GM20431 (cell line): ENCODE measurements around the gene APP.

Experiments
- in situ Hi-C: fragments of 300-500 bp; cut with MseI, MboI; formaldehyde crosslinking; loops from one replicate; pipeline ENCODE4 v1.15.0; 2020; ENCODE audit warnings: low sequenced_read_pairs; ENCODE audit not compliant: unreplicated experiment

Gene APP

GRCh38 chr21:25896501-25897056 lies 274.0 kb downstream of the APP start:
- in situ Hi-C loops: loop anchor here (25.0 kb wide), 1 partner anchor 266 kb away; the partner anchor contains the start of gene APP

DNA sequence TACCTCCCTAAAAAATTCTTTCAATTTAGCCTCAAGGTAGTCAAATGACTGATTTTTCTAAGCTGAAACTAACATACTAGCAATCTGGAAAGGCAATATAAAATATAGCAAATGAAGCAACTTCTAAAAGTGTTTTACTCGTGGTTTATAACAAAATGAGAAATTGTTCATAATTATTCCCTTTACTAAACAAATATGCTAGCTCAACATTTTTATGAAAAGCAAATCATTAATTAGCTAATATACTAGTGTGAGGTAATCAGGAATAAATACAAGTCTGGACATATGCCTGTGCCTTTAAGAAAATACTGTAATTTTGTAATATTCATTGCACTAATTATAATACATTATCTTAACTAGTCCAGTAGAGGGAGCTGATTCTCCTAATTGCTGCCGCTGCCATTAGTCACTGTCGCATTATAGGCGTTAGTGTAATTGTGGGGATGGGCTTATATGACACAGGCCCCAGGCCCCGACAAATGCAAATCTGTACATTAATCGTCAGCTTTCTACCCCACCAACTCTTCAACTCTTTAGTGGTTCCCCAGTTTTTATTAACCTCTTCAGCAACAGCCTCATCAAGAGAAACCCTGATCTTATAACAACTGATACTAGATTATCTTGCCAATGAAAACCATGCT lies 274.9 kb downstream of the APP start:
- in situ Hi-C loops: loop anchor here (25.0 kb wide), 1 partner anchor 267 kb away; the partner anchor contains the start of gene APP

DNA sequence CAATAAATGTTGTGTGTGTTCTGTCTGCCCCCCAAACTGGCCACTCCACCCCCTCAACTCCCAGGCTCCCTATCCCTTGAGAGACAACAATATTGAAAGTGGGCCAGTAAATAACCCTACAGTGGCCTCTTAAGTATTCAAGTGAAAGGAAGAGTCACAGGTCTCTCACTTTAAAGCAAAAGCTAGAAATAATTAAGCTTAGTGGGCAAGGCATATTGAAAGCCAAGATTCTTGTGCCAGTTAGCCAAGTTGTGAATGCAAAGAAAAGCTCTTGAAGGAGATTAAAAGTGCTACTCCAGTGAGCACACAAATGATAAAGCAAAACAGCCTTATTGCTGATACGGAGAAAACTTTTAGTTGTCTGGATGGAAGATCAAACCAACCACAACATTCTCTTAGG lies 277.4 kb downstream of the APP start:
- in situ Hi-C loops: loop anchor here (25.0 kb wide), 1 partner anchor 269 kb away; the partner anchor contains the start of gene APP

- in situ Hi-C loops: loop anchor here (25.0 kb wide), 1 partner anchor 271 kb away; the partner anchor contains the start of gene APP
Measured at GRCh38 chr21:25891596-25891995, 279.0 kb downstream of the APP start.

GRCh38 chr21:25890001-25890400 lies 280.6 kb downstream of the APP start:
- in situ Hi-C loops: loop anchor here (25.0 kb wide), 1 partner anchor 272 kb away; the partner anchor contains the start of gene APP

DNA sequence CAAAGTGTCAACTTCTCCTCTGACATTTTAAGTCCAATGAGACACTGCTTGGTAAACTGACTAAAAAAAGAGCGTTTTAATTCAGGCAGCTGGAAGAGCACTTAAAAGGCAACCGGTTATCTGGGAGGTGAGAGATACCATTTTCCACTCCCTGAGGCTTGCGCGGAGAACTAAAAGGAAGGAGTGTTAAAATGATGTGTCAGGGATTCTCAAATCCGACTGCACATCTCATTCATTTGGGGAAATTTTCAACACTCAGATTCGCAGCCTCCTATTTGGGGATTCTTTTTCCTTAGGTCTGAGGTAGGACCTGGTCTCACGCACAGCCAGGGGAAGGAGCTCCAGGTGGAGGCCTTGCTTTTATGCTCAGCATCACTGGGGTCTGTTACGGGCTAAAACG lies 281.9 kb downstream of the APP start:
- in situ Hi-C loops: loop anchor here (25.0 kb wide), 1 partner anchor 274 kb away; the partner anchor contains the start of gene APP

DNA sequence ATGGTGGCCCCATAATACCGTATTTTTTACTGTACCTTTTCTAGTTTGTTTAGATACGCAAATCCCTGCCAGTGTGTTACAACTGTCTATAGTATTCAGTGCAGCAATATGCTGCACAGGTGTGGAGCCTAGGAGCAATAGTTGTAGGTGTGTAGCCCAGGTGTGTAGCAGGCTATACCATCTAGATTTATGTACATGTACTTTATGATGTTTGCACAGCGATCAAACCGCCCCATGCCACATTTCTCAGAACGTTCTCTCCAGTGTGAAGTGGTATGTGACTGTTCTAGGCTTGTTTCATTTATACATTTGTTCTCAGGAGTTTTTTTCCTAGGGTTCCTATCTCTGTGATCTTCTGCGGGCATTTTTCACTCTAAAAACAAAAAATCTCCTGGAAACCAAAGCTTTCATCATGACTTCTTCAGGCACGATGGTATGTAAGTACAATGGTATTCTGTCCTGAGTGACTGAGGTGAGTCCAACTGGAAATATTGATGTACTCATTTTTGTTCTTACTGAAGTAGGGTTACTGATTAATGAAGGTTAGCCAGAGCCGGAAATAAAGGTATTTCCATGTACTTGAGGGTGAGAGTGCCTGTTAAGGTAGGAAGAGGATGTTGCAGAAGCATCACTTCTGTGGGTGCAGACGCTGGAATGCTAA lies 282.8 kb downstream of the APP start:
- in situ Hi-C loops: loop anchor here (25.0 kb wide), 1 partner anchor 275 kb away; the partner anchor contains the start of gene APP

DNA sequence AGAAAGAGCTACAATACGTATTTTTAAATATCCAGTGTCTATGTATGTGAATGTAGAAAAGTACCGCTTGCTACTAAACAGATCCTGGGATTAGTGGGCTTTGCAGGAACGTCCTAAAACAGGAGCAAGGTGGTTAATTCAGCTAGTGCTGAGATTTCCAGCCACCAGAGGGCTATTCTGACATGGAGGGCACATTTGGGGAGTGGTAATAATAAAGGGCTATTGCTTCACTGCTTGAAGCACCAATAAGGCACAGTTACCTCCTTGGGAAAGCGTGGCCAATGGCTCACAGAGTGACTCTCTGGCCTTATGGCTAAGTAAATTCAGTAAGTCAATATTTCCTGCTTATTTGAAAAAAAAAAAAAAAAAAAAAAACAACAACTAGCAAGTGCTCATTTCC lies 283.4 kb downstream of the APP start:
- in situ Hi-C loops: loop anchor here (25.0 kb wide), 1 partner anchor 275 kb away; the partner anchor contains the start of gene APP

GRCh38 chr21:25885880-25886279 lies 284.7 kb downstream of the APP start:
- in situ Hi-C loops: loop anchor here (25.0 kb wide), 1 partner anchor 276 kb away; the partner anchor contains the start of gene APP

DNA sequence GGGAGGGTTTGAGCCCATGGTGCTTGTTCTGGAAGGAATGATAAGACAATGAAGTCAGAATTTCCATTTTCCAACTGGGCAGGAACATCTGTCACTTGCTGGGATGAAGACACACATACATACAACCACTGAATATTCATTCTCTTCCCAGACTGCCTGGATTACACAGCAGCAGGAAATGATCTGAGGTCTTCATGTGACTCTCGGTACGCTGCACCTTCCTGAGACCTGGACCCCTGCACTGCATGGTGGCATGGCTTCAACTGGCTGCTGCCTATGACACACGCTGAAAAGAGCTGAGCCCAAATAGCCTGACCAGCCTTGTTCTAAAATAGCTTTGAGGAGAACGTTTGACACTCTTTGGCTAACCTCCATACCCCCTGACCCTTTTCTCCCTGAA lies 285.2 kb downstream of the APP start:
- in situ Hi-C loops: loop anchor here (25.0 kb wide), 1 partner anchor 277 kb away; the partner anchor contains the start of gene APP

- in situ Hi-C loops: loop anchor here (25.0 kb wide), 1 partner anchor 278 kb away; the partner anchor contains the start of gene APP
Measured at GRCh38 chr21:25884311-25884710, 286.3 kb downstream of the APP start.

GRCh38 chr21:25881524-25882376 lies 288.8 kb downstream of the APP start:
- in situ Hi-C loops: loop anchor here (25.0 kb wide), 1 partner anchor 281 kb away; the partner anchor contains the start of gene APP

GRCh38 chr21:25879203-25879602 lies 291.4 kb downstream of the APP start:
- in situ Hi-C loops: loop anchor here (25.0 kb wide), 1 partner anchor 283 kb away; the partner anchor contains the start of gene APP

GRCh38 chr21:25878344-25878743 lies 292.2 kb downstream of the APP start:
- in situ Hi-C loops: loop anchor here (25.0 kb wide), 1 partner anchor 284 kb away; the partner anchor contains the start of gene APP

DNA sequence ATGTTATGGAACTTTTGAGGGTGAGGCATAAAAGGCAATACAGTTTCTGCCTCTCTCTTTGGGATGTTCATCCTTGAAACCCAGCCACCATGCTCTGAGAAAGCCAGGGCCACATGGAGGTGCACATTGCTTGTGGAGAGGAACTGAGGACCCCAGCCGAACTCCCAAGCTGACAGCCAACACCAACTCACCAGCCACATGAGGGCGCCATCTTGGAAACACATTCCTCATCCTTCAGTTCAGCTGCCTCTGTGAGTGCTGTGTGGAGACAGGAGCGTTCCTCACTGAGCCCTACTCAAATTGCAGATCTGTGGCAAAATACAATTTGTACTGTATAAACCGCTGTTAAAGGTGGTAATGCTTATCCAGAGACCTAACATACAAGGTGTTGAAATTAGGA lies 298.3 kb downstream of the APP start:
- in situ Hi-C loops: no loop called here

DNA sequence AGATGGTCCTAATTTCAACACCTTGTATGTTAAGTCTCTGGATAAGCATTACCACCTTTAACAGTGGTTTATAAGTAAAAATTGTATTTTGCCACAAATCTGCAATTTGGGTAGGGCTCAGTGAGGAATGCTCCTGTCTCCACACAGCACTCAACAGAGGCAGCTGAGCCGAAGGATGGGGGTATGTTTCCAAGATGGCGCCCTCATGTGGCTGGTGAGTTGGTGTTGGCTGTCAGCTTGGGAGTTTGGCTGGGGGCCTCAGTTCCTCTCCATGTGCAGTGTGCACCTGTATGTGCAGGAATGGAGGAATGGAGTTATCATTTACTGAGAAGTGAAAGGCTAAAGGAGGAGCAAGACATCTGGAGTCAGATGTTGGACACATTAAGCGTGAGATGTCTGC lies 299.0 kb downstream of the APP start:
- in situ Hi-C loops: no loop called here

- in situ Hi-C loops: no loop called here
Measured at GRCh38 chr21:25870084-25870483, 300.5 kb downstream of the APP start.

DNA sequence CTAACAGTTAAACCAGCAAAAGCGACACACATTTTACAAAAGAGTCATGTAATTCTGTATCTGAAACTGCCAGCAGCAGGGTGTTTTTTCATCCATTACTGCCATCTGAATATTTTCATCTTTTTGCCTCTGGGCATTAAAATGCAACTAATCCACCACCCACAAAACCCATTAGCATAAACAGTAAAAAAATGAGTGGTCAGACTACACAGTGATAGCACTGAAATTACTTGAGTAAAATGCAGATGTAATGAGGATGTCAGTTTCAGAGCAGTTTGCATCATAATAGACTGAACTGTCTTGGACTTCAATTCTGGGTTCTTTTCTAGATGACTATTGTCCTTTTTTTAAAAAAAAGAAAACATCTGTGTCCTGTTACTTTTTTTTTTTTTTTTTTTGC lies 303.5 kb downstream of the APP start:
- in situ Hi-C loops: no loop called here

- in situ Hi-C loops: no loop called here
Measured at GRCh38 chr21:25863747-25864146, 306.8 kb downstream of the APP start.

GRCh38 chr21:25863031-25863430 lies 307.5 kb downstream of the APP start:
- in situ Hi-C loops: no loop called here
